ENCODE results near the gene NDUFB4. TPM values are rescaled to one million over a fixed set of nuclear protein-coding genes. Genes with fewer than 3 reads are reported as not detected.

The NDUFB4 gene
- total RNA-seq, 1 experiment from 2014 or later = 203 TPM

DNA sequence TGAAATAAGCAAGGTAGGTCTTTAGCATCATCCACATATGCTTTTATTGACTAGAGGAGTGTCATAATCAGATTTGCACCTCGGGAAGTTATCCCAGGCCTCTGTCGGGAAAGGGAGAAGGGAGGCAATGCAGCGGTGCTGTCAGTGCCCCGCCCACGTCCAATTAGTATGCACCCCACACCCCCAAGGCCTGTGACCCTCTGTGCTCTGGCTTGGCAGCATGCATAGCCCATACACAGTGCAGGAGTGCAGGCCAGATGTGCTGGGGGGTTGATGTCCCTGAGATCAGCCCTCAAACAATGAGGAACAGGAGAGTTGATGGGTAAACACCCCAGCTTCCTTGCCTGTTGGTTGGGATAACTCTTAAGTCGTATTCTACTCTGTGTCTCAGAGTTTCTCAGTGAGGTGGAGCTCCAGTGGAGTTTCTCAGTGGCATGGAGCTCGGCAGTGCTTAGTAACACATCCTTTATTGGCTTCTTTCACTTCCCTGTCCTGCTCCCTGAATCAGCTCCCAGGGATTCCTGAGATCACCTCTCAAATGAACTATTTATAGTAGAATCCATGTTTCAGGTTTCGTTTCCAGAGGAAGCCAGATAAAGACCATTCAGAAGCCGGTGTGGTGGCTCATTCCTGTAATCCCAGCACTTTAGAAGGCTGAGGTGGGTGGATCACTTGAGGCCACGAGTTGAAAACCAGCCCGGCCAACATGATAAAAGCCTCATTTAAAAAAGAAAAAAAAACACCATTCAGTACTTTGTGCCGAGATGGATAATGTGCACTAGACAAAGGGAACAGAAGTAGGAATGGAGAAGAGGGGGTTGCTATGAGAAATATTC, 26.7 kb upstream of the NDUFB4 start:
- peak; percentile 52 for DNase-seq (ENCODE audit: low spot score)

DNA sequence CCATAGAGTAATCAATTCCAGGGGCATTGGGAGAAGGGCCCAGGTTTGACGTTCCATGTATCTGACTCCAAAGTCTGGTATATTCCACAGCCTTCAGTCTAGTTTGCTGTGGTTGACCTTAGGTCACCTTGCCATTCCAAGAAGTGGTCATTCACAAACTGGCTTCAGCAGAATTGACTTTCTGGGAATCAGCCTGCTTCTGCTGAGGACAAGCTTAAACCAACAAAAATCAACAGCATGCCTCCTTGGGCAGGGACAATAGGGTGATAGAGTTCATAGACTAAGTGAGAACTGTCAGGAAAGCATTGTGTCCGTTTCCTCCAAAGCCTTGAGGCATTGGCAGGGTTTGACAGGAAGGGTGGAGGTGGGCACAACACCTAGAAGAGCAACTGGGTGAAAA, 24.1 kb upstream of the NDUFB4 start:
- no peak for DNase-seq (ENCODE audit: low spot score)

DNA sequence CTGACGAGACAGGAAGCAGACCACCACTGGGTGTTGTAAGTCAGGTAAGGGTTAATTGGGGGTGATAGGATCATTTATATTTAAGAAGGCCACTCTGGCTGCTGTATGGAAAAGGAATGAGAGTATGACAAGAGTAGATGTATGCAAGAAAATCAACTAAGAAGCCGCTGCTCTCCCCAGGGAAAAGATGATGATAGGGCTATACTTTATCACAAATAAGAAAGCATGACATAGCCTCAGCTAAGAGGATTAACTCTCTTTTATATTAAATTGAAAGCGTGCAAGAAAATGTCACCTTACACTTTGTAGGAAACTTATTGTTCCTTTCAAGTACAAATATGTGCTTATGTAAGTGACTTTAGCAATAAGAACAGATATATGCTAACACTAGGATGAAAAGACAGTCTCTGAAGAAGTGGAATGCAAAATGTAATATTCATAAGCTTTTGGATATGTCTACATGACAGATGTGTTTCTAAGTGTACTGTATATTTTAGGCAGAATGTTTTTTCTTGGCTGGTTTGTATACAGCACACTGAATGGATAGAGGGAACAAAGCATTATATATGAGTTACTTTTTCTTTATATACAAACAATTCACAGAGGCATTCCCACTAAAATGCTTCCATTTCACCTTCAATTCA, 8.7 kb upstream of the NDUFB4 start:
- no peak for DNase-seq (ENCODE audit: low spot score)

DNA sequence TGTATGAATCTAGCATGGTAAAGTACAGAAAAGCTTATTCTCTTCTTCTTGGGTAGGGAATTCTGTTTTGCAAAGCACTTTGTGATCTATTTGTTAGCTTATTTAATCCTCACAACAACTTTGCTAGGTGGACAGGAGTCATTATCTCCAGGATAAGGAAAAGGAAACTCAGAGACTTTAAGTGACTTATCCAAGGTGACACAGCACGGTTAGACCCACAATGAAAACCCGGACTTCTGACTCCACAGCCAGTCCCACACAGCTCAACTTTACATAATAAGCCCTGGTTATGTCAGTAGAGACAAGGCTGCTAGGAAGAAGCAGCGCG, 384 bp upstream of the NDUFB4 start:
- no peak for DNase-seq (ENCODE audit: low spot score)

DNA sequence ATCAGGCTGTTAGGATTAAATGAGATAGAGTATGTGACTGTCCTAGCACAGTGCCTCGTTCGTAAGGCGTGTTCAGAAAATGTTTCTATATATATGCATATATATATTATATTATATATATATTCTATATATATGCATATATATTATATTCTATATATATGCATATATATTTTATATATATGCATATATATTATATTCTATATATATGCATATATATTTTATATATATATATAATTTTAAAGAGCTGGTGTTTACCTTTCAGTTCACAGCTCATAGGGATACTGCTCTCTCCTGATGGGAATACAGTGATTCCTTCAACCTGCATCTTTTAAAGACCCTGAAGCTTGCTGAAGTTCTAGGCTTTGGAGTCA, 702 bp downstream of the NDUFB4 start:
- DNase-seq (ENCODE audit: low spot score) = no peak

DNA sequence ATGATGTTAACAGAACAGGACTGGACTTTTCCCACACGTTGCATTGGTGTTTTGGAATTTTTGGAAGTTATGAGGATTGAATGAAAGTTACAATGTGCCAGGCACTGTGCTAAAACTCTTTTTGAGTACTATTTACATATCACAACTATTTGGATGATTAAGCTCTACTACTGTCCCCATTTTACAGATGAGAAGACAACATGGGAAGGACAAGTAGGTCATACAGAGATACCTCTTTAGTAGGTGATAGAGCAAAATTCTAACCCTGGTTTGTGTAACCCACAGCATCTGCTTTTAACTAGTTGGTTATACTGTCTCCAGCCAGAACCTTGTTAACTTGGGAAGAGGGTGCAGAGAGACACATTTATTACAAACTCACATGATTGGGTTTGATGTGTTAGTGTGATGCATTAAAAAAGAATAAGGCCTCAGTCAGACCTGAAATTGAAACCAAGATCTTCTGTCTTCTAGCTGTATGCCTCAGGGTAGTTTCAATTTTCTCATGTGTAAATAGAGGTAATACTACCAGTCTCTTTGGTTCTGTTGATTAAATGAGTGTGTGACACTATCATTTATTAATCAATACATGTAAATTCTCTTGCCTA, 1.4 kb downstream of the NDUFB4 start:
- DNase-seq (ENCODE audit: low spot score) = no peak

DNA sequence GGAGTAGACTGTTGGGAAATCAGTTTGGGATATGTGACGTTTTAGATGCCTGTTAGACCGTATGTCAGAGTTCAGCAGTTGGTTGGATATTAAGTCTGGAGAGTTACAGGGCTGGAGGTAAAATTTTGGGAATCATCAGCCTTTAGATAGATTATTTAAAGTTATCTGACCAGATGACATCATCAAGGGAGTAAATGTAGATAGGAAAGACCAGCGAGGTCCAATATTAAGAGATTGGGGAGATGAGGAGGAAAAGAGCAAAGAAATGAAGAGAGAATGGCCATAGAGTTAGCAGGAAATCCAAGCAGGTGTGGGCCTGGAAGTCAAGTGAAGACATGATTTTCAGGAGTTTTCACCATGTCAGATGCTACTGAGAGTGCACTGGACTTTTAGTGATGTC, 3.1 kb downstream of the NDUFB4 start:
- no peak for DNase-seq (ENCODE audit: low spot score)

DNA sequence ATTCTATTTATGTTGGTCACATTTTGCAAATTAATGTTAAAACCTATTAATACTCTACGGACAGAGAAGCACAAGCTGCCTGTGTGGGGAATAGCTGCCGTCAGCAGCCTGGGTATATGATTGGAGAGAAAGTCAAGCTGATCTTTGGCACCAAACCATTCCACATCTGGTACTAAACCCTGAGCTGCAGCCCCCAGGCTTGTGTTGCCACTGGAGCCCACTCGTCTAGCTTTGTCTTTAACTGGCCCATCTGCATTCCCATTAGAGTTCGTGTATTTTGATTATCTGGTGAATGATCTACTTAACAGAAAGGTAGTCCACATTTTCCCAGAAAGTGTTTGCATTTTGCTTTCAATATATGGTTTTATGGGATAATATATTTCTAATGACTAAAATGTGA, 5.4 kb downstream of the NDUFB4 start:
- no peak for DNase-seq (ENCODE audit: low spot score)

DNA sequence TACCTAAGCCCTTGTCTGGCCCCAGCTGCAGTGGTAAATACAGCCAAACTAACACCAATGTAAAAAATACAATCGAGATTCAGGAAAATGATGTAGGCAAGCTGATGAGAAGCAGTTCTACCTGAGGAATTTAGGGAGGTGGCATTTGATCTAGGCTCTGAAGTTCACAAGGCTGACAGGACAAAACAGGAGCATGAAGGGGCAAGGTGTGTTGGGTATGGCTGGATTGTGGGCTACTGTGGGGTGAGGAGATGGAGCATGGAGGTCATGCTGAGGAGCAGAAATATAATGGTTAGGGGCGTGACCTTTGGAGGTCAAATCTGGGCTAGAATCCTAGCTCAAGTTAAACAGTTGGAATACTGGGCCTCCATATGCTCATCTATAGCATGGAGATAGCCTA, 6.5 kb downstream of the NDUFB4 start:
- DNase-seq (ENCODE audit: low spot score) = no peak

DNA sequence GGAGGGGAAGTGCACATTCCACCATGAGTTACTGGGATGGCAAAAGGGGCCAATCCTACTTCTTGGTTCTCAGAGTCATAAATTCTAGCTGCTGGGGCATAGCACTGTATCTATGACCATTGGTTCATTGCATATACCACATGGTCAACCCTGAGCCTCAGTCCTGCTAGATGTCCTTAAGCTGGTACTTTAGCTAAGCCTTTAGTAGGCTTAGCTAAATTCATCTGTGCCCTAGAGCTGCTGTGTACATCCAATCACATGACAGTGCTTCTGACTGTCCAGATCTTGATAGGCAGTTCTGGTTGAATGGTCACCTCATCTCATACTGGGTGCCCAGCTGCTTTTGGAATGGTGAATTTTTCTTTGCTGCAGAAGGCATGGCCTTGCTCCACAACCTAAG, 8.2 kb downstream of the NDUFB4 start:
- no peak for DNase-seq (ENCODE audit: low spot score)

DNA sequence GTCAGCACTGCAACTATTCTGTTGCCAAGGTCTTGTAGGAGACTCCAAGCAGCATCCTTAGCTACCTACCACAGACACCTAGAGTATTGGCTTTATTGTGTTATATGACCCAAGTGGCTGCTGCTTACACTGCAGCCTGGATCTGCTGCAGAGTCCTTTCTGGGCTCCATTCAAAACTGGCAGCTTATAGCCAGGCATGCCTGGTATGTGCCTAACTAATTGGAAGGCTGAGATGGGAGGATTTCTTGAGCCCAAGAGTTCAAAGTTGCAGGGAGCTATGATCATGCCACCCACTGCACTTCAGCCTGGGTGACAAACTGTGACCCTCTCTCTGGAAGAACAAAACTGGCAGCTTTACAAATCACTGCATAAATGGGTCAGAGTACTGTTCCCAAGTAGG, 8.6 kb downstream of the NDUFB4 start:
- no peak for DNase-seq (ENCODE audit: low spot score)

DNA sequence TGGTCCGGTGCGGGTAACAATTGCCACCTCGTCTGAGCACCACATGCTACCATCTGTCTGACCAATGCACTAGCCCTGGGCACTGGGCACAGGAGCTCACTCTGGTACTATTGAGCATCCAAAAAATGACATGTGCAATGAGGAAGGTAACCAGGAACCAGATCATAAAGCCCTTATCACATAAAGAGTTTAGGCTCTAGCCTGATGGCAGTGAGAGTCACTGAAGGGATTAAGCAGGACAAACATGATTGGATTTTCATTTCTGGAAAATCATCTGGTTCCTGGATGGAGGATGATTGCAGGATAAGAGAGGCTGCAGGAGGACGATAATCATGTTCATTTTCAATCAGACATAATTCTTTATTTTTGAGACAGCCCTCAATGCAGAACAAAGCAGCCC, 12.4 kb downstream of the NDUFB4 start:
- DNase-seq (ENCODE audit: low spot score) = no peak

DNA sequence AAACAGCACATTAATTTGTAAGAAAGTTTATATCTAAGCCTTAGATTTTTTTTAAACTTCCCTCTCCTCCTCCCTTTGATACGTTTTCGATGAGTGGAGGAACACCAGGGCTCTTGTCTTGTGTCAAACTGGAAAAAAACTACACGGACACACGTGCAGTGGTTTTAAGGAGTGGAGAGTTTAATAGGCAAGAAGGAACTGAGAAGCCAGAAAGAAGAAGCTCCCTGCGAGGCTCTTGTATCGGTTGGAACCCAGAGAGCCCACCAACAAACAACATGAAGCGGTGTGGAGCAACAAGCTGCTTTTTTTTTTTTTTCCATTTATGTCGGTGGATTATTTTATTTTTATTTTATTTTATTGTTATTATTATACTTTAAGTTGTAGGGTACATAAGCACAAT, 18.6 kb downstream of the NDUFB4 start:
- no peak for DNase-seq (ENCODE audit: low spot score)

DNA sequence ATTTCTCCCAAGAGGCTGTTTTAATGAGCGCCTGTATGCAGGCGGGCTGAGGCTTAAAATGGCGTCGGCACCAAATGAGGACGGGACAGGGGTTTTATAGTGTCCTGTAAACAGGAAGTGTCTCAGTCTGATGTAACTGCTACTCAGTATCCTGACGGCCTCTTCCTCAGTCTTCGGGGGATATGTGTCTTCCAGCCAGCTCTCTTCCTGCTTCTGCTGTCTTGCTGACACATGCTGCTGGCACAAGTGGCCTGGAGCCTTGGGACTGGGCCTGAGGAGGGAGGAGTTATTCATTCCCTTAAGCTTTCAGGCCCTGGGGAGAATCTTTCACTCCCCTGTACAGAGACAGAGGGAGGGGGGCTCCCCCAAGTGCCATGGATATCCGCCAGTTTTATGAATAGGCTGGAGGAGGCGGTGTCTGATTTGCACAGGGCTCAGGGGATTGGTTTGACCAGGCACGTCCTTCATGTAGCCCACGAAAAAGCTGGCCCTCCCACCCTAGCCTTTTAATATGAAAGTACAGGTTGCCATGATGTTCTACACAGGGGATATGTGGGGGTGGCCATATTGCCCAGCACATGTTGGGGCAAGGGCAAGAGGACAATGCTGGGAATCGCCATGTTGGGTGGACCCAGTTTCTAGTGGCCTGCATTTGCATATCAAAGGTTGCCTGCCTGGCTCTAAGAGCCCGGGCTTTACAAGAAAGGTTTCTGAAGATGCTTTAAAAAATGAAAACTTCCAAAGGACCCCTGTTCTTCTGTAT, 19.9 kb downstream of the NDUFB4 start:
- peak; percentile 97 for DNase-seq (ENCODE audit: low spot score)

DNA sequence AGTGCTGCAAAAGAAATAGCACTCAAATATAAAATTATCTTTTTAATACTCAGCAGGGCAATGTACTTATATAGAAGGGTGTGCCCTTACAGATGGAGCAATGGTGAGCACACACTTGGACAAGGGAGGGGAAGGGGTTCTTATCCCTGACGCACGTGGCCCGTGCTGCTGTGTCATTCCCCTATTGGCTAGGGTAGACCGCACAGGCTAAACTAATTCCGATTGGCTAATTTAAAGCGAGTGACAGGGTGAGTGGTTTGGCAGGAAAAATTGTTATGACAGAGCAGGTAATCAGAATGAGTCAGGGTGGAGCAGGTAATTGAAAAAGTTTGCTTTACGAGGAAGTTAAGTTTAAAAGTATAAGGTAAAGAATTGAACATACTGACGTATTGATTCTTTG, 20.6 kb downstream of the NDUFB4 start:
- peak; percentile 14 for DNase-seq (ENCODE audit: low spot score)

DNA sequence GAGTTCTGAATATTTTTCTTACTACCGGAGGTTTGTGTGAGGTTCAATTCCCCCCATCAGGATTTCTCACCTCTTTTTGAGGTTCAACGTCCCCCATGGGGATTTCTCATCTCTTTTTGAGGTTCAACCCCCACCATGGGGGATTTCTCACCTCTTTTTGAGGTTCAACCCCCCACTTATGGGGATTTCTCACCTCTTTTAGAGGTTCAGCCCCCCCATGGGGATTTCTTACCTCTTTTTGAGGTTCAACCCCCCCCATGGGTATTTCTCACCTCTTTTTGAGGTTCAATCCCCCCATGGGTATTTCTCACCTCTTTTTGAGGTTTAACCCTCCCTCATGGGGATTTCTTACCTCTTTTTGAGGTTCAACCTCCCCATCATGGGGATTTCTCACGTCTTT, 26.3 kb downstream of the NDUFB4 start:
- DNase-seq (ENCODE audit: low spot score) = no peak

DNA sequence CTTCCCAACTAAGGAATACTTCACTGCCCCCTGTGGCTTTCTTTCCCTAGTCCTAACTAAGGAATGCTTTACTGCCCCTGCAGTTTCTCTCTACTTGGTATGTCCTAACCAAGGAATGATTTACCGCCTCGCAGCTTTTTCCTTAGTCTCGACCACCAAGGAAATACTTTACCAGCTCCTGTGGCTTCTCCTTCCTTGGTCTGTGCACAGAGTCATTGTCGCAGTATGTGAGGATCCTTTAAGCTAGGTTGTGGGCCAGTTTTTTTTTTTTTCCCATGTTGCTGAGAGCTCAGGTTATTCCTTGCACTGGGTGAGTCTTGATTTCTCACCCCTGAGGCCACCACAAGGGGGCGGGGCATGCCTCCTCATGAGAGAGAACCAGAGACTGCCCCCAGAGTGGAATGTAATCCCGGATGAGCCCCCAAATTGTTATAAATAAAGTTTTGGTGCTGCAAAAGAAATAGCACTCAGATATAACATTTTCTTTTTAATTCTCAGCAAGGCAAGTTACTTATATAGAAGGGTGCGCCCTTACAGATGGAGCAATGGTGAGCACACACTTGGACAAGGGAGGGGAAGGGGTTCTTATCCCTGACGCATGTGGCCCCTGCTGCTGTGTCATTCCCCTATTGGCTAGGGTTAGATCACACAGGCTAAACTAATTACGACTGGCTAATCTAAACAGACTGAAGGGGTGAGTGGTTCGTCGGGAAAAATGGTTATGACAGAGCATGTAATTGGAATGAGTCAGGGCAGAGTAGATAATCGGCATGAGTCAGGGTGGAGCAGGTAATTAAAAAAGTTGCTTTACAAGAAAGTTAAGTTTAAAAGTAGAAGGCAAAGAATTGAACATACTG, 27.0 kb downstream of the NDUFB4 start:
- DNase-seq (ENCODE audit: low spot score) = peak; percentile 98

DNA sequence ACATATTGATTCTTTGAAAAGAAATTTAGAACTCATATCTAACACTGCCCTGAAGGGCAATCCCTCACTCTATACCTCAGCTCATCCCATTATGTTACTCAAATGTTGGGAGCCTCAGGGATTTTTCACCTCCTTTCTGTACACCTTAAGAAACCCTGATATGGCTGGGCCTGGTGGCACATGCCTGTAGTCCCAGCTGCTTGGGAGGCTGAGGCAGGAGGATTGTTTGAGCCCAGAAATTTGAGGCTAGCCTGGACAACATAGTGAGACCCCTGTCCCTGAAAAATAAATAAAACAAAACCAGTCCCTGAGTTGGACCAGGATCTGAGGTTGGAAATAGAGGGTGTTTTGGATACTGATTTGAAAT, 27.6 kb downstream of the NDUFB4 start:
- no peak for DNase-seq (ENCODE audit: low spot score)

DNA sequence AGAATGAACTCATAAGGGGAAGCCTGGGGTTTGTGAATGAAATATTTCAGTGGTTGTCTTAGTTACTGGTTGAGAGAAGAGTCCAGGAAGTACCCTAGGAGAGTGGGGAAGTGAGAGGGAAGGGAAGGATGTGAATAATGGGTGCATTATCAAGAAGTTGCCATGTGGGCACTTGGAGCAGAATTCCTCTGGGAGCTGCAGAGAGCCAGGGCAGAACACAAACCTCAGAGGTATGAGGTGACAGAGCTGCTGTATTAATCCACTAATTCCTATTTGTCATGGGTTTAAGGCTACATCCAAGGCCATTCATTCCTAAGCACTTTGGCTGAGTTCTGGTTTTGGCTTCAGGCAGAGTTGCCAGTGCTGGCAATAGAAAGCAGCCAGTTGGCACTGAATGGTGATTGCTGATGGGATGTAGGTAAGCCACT, 29.0 kb downstream of the NDUFB4 start:
- peak; percentile 18 for DNase-seq (ENCODE audit: low spot score)

DNA sequence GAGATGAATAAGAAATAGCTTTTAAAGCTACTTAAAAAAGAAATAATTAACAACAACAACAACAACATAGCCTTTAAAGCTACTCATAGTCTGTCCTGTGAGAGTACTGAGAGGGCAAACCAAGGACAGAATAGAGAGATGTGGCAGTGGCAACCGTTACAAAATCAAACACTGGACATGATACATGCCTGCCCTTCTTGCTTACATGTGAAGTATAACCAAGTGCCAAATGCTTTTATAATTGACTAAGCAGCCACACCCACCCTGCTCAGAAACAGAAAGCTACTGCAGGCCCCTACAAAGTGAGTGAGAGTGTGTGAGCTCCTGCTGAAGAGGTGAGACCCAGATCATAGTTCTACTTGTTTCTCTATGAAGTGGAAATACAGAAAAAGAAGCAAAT, 38.4 kb downstream of the NDUFB4 start:
- no peak for DNase-seq (ENCODE audit: low spot score)

DNA sequence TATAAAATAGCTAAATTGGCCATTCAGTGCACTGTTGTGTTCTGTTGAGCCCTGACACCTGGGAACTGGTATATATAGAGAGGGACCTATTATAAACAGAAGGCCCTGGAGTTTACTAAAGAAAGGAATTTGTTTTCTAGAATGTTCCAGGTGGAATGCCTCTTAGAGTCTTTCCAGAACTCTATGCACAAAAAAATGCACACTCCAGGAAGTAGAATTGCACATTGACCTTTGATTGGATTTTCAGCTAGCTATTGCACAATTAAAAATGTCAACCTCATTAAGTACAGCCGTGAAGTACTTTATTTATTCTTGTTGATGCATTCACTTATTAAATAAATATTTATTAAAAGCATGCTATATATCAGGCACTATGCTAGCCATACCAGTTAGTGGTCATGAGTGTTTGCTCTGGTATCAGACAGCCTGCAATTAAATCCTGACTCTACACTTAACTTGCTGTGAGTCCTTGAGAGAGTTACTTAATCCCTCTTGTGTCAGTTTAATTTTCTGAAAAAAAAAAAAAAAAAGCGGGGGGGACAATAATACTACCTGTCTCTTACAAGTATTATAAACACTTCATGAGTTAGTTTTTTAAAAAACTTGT, 40.8 kb downstream of the NDUFB4 start:
- no peak for DNase-seq (ENCODE audit: low spot score)
